Mesenteric fat pad (tissue), 1 donor: ENCODE measurements around the gene RPL11. TPM values are rescaled to one million over a fixed set of nuclear protein-coding genes. Genes with fewer than 3 reads are reported as not detected.
"Not testable (repeated sequence)": the region's sequence is repeated elsewhere in the genome, so short reads cannot be mapped to it uniquely, and the experiment has no call there.

ENCODE experiments used
- DNase-seq: peaks from one replicate; pipeline ENCODE4 v3.0.0-alpha.2; 2020; ENCODE audit warnings: low spot score
- total RNA-seq: library from RNA; stranded (reverse); fragmentation: NEBNext Ultra II Directional; extraction: Animal tissue kit (Norgen Biotek cat#: 25700); gene quantifications from one replicate; pipeline ENCODE4 v1.2.1, GENCODE V29; 2021
- donor health status: DM: yes; HTN: yes; CAD: no.

The RPL11 gene
- total RNA-seq, 1 donor from 2014 or later, result 871 TPM

DNA sequence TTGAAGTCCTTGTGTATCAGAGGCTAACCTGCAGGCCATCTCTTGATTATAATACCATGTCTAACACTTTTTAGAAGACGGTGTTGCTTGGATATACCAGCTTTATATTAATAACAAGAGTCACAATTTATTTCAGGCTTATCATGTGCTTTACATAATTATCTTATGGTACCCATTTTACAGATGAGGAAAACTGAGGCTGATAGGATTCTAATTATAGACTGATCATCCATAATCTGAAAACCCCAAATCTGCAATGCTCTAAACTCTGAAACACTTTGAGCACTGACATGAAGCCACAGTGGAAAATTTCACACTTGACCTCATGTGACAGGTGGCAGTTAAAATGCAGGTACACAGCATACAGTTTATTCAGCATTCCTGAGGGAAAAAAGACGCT lies 7.2 kb upstream of the RPL11 start:
- no peak for DNase-seq

GRCh38 chr1:23685197-23685596 lies 6.4 kb upstream of the RPL11 start:
- DNase-seq, result not testable (repeated sequence)

GRCh38 chr1:23687680-23688079 lies 3.9 kb upstream of the RPL11 start:
- DNase-seq, result not testable (repeated sequence)

GRCh38 chr1:23688281-23688680 lies 3.3 kb upstream of the RPL11 start:
- not testable (repeated sequence) for DNase-seq

- no peak for DNase-seq
These were observed 784 bp downstream of the RPL11 start for GRCh38 chr1:23692308-23692871.

GRCh38 chr1:23693599-23693998 lies 2.0 kb downstream of the RPL11 start:
- no peak for DNase-seq

GRCh38 chr1:23694371-23694770 lies 2.8 kb downstream of the RPL11 start:
- DNase-seq, result no peak

GRCh38 chr1:23695667-23696066 lies 4.1 kb downstream of the RPL11 start:
- no peak for DNase-seq

- DNase-seq, result no peak
These were observed 4.9 kb downstream of the RPL11 start for GRCh38 chr1:23696335-23696989.

- DNase-seq, result no peak
These were observed 6.9 kb downstream of the RPL11 start for GRCh38 chr1:23698466-23698865.

DNA sequence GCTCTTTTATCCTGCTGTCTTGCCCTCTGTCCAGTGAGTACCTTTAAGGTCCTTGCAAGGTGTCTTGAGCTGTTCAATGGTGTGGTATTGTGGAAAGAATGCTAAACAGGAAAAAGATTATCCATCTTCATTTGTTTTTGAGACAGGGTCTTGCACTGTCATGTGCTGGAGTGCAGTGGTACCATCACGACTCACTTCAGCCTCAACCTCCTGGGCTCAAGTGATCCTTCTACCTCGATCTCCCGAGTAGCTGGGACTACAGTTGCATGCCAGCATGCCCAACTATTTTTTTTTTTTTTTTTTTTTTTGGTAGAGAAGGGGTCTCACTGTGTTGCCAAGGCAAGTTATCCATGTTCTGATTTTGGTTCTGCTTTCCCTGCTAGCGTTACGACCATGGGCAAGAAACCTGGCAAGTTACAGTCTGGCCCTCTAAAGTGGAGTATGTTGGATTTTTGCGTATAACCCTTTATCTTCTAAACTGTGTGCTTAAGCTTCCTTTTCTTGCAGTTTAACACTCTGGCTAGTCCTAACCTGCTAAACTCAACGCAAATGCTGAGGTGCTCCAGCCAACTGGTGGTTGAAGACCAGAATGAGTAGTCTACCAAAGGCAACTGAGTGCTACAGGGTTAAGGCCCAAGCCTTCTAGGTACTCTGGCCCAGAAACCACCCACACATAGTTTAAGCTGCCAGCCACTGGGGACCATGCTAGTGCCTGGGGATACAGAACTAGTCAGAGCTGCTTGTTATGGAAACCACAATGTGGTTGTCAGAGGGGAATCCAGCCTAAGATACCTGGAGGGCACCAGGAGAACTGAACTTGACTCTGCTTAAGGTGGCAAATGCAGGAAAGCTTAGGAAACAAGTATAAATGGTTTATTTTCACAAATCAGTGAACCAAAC lies 7.9 kb downstream of the RPL11 start:
- no peak for DNase-seq

- DNase-seq, result no peak
These were observed 9.7 kb downstream of the RPL11 start for GRCh38 chr1:23701310-23701709.

DNA sequence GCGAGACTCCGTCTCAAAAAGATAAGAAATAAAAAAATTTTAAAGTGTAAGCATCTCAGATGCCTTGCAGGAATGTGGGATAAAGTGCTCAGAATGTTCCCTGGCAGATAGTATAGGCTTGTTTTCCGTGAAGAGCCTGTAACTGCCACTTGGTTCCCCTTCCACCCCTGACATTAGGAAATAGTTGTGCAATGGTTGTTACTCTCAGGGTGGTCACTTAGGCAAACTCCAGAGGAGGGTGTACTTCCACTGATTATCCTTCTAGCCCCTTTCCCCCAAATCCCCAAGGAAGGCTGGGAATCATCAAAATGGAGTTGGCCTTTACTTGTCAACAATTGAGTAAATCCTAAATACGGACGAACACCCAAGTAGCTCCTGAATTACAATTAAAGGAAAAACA lies 10.4 kb downstream of the RPL11 start:
- DNase-seq, result no peak

- DNase-seq, result no peak
These were observed 13.4 kb downstream of the RPL11 start for GRCh38 chr1:23704834-23705495.

DNA sequence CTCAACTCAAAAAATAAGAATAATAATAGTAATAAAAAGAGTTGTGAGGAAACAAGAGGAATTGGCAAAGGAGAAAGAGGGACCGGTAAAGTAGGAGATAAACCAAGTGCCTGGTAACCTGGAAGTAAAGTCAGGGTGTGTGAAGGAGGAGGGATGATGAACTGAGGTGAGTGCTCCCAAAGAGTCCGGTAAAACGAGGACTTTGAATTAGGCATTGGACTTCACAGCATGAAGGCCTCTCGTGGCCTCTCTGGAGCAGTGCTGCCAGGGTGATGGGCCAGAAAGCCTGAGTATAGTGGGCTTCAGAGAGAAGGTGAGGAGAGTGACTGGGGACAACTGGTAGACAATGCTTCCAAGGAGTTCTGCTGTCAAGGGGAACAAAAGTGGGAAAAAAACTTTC lies 17.6 kb downstream of the RPL11 start:
- no peak for DNase-seq

- DNase-seq, result no peak
These were observed 26.9 kb downstream of the RPL11 start for GRCh38 chr1:23718482-23718881.

DNA sequence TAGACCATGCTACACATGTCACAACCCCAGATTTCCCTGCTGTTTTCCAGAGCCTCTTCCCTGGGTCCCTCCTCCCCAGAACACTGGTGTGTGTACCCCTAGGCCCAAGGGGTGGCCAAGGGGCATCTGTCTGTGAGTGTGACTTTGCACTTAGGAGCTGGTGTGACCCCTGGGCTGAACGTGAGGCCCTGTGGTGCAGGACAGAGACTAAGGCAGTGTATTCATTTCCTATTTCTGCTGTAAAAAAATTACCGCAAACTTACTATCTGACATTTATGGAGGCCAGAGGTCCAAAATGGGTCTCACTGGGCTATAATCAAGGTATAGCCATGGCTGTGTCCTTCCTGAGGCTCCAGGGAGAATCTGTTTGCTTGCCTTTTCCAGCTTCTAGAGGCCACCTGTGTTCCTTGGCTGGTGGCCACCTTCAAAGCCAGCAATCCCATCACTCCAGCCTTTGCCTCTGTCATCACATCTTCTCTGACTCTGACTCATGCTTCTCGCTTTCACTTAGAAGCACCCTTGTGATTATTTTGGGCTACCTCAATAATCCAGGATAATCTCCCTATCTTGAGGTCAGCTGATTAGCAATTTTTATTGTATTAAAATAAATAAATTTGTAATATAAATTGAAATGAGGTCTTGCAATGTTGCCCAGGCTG lies 27.7 kb downstream of the RPL11 start:
- DNase-seq, result no peak

- DNase-seq, result no peak
These were observed 28.8 kb downstream of the RPL11 start for GRCh38 chr1:23720256-23720995.

- DNase-seq, result peak; percentile 33
These were observed 31.0 kb downstream of the RPL11 start for GRCh38 chr1:23722652-23723051.

DNA sequence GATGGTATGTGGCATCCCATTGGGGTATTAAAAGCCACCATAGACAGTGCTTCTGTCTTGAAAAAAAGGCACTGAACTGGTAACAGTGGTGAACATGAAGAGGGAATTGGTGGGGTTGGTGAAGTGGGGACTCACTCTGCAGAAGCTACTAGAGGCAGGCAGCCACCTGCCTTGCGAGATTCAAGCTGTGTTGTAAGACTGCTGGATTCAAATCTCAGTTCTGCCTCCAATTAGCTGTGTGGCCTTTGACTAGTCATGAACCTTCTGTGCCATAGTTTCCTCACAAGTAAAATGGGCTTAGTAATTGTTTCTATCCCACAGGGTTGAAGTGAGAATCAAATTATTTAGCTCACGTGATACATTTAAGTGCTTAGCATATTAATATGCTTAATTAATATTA lies 35.1 kb downstream of the RPL11 start:
- peak; percentile 2 for DNase-seq
